ENCODE measurements around the gene DAD1.
"Not testable (repeated sequence)": the region's sequence is repeated elsewhere in the genome, so short reads cannot be mapped to it uniquely, and the experiment has no call there.

DAD1 gene

DNA sequence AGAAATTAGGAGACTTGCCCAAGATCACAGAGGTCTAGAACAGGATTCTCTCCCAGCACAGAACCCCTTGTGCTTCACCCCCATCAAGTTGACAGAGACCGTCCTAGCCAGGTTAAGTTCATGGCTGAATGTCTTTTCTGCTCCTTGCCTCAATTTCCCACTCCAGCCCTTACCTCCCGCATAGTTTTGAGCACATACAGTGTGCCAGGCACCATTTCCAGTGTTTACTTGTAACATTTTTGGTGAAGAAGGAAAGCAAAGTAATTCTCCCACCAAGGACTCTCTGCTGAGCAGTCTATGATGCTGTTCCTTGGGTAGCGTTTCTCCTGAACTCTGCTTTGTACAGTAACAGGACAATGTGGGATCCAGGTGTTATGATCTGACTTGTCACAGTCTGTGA lies 10.3 kb upstream of the DAD1 start:
- DNase-seq (ENCODE audit: low read depth in 1 of 2, low spot score in 1 of 2) = no peak

DNA sequence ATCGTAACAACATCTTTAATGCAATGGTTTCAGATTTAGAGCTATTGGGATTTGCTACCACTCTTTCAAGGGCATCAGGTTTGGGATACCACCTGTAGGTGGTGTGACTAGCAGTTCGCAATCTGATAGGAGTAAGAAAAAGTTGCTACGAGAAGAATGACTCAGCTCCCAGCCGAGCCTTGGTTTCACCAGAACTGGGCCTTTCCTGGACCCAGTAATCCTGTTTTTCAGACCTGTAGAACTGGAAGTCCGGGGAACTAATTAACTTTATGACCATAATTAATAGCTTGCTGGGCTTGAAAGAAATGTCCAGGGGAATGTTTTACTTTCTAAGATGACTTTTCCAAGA lies 9.8 kb upstream of the DAD1 start:
- no peak for DNase-seq (ENCODE audit: low read depth in 1 of 2, low spot score in 1 of 2)

DNA sequence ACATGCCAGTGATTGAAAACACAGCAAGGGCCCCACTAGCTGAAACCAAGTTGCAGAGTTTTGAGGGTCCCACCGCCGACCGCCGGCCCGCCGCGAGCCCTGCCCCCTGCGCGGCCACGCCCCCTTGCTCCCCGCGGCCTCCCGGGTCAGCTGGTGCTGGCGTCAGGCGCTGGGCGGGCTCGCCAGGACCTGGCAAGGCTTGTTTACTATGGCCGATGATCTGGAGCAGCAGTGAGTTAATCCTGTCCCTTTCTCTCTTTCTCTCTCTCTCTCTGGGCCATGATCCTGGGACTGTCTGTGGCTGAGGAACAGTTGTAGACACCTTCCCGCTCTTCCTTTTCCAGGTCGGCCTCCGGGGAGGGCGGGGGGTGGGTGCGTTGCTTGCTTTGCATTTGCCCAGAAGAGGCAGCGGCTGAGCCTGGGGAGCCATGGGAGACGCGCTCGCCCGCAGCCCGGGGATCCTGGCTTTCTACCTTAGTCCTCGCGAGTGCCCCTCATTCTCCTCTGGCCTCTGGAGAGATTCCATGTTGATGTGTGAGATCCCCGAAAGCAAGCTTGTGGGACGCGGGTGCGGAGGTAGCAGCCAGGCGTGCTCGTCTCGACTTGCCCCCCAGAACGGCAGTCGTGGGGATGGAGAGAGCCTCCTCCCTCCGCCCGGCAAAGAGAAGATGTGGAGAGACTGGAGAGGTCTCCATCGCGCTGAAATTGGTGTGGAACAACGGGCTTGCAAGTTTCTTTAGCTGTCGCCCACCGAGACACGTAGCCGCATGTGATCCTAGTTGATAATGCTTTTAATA lies 9.3 kb upstream of the DAD1 start, which contains the start of gene ABHD4:
TSS of gene ABHD4 (plus strand) at position 202 of the 797 bp plus-strand sequence. CDS start at position 209, 7 bp downstream.
- DNase-seq (ENCODE audit: low read depth in 1 of 2, low spot score in 1 of 2) = peak; percentile 37

DNA sequence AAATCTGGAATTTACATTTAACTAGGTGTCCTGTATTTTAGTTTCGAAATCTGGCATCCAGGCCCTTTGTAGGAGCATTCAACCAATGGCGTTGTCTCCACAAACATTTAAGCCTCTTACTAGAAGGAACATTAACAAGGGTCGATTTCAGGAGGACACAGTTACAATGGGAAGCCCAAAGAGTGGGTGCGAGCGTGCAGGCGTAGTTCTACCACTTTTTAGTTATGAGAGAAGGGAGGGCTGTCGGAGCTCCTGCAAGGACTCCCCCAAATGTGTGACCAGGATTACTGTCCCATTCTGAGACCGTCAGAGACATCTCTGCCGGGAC lies 8.7 kb upstream of the DAD1 start:
- DNase-seq (ENCODE audit: low read depth in 1 of 2, low spot score in 1 of 2) = no peak

DNA sequence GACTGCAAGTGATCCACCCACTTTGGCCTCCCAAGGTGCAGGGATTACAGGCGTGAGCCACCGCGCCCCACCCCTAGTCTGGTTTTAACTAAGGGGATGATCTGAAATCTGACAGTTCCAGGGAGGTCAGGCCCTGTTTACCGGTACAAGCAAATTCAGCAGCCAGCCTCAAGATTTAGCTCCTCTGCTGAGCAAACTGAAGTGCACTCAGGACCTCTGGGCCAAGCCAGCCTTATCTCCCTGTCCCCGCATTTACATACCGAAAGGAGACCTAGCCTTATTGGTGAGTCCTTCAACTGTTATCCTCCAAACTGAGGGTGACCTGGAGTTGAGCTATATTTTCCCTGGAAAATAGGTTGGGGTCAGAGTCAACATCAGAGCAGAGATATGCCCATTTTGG lies 8.2 kb upstream of the DAD1 start:
- no peak for DNase-seq (ENCODE audit: low read depth in 1 of 2, low spot score in 1 of 2)

DNA sequence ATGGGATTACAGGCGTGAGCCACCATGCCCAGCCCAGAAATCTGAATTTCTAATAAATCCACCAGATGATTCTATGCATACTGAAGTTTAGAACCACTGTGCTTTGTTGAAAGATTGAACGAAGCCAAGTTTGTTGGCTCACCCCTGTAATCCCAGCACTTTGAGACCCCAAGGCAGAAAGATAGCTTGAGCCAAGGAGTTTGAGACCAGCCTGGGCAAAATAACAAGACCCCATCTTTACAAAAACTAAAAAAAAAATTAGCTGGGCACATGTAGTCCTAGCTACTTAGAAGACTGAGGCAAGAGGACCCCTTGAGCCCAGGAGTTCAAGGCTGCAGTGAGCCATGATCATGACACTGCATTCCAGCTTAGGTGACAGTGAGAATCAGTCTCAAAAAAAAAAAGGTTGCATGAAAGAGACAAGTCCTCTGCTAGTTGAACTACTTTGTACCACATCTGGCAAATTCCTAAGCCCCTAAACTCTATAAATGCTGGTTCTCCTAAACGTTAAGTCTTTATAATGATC lies 7.4 kb upstream of the DAD1 start:
- DNase-seq (ENCODE audit: low read depth in 1 of 2, low spot score in 1 of 2) = no peak

DNA sequence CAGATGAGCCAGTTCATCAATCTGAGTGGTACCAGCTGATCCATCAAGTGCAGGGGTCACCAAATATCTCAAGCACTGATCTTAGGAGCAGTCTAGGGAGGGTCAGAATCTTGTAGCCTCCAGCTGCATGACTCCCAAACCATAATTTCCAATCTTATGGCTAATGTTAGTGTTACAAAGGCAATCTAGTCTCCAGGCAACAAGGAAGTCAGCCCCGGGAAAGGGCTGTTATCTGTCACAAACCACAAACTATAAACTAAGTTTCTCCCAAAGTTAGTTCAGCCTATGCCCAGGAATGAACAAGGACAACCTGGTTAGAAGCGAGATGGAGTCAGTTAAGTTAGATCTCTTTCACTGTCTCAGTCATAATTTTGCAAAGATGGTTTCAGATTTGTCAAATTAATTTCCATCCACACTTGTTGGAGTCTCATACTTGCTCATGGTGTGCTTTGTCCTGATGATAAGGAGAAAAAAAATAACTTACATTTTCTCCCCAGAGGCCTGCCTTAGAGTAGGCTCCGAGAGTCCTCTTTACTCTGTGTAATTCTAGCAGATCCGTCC lies 5.2 kb upstream of the DAD1 start:
- DNase-seq (ENCODE audit: low read depth in 1 of 2, low spot score in 1 of 2) = no peak

DNA sequence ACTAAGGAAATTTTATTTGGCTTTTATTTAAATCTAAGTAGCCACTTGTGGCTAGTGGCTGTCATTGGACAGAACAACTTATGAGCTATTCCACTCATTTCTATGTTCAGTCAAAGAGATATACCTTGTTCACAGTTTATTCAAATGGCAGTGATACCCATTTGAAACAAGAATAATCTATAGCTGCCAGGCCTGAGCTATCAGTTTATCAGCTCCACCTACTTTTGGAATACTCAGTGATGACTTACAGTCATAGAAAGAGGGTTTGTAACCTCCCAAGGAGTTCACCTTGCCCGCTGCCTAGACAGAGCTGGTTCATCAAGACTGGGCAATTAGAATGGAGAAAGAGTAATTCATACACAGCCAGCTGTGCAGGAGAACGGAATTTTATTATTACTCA lies 4.6 kb upstream of the DAD1 start:
- DNase-seq (ENCODE audit: low read depth in 1 of 2, low spot score in 1 of 2) = no peak

DNA sequence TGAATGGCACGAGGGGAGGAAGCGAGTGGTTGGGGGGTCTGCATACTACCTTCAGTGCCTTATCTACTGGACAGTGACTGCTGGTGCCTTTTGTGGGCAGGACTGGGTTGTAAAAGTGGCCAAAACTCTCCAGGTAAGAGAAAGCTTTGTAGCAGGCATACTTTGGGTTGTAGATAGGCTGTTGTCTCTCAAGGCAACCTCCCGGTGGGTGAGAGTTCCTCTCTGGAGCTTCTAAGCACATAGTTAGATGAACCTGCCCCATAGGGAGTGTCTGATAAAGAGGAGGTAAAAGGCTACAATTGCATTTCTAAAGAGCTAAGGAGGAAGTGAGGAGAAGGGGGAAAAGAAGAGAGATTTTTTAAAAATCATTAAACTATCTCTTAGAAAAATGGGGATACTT lies 4.2 kb upstream of the DAD1 start:
- no peak for DNase-seq (ENCODE audit: low read depth in 1 of 2, low spot score in 1 of 2)

DNA sequence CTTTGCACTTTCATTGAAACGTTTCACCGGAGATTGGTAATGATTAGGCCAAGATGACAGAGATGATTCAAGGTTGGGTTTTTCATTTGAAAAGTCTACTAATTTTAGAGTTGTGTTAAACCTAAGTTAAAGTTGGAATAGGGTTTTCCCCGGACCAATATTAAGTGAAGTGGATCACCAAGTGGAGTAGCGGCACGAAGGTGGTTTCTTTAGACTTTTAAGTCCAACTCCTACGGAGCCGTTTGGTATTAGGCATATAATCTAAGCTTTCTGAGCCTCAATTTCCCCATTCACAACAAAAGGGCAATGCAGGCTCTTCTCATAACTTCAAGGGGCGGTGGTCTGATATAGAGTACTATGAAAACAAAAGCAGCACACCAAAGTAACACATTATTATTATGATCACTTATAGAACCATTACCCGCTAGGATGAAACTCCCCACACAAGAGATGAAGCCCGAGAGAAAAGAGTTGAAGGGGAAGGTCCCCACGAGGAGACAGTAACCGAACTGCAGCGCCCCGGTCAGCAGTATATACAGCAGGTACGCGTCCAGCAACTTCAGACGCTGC lies 413 bp downstream of the DAD1 start:
- no peak for DNase-seq (ENCODE audit: low read depth in 1 of 2, low spot score in 1 of 2)

DNA sequence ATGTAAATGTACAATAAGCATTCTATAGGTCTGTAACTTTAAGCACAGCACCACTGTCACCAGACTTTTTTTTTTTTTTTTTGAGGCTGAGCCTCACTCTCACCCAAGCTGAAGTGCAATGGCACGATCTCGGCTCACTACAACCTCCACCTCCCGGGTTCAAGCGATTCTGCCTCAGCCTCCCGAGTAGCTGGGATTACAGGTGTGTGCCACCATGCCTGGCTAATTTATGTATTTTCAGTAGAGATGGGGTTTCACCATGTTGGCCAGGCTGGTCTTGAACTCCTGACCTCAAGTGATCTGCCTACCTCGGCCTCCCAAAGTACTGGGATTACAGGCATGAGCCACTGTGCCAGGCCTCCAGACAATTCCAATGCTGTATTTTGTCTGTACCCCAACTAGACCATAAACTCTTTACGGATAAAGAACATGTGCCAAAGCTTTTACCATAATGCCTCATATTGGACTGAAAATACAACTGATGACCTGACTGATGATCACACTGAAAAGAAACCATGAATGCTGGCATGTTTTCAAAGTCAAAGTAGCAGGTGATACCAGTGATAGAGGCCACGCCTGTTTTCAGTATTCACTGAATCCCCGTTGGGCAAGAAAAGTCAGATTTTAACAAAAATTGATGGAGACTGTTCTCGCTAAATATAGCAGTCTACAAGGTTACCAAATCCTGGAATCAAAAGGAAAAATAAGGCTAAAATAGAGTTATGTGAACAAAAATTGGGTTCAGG lies 1.2 kb downstream of the DAD1 start:
- not testable (repeated sequence) for DNase-seq (ENCODE audit: low read depth in 1 of 2, low spot score in 1 of 2)

DNA sequence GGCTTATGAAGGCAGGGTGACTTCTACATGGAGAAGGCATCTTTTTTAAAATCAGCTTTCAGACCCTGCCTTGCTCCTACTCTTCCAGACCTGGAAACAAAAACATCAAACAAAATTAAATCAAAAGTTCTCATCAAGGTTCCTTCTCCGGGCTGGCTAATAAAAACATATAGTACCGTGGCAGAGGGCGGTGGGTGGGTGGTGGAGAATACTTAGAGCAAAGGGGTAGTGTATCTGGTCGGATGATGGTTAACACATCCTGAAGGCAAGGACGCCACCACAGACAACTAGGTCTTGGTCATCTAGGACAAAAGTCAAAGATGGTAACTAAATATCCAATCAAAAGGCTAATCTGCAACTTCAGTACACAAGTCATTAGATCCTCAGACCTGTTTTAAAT lies 1.8 kb downstream of the DAD1 start:
- no peak for DNase-seq (ENCODE audit: low read depth in 1 of 2, low spot score in 1 of 2)

DNA sequence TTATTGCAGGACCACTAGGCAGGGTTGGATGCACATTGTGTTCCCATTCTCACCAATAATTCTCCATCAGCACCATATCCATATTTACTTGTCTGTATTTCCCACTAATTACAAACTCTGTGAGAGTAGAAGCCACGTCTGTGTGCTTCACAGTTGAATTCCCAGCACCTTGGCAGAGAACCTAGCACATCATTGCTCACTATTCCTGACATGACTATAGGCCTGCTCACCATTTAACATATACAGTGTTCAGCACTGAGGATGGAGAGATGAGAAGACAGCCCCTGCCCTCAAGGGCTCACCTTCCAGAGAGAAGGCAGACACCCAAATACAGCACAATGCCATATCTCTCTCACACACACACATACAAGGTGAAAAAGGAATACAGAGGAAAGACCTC lies 5.0 kb downstream of the DAD1 start:
- DNase-seq (ENCODE audit: low read depth in 1 of 2, low spot score in 1 of 2) = no peak

DNA sequence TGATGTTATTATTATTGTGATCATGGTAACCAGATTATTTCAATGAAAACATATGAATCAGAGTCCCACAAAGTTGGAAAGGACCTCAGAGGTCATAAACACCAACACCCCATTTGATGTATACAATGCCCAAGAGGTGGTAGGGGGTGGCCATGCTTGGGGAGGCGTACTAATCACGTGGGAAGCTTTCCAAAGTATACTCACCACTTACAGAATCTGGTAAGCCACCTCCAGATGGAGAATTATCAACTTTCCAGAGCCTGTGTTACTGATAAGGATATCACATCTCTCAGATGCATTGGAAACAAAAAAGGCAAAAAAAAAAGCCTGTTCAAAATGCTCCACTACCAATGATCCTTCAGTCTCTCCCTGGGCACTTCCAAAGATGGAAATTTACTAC lies 8.4 kb downstream of the DAD1 start:
- no peak for DNase-seq (ENCODE audit: low read depth in 1 of 2, low spot score in 1 of 2)

DNA sequence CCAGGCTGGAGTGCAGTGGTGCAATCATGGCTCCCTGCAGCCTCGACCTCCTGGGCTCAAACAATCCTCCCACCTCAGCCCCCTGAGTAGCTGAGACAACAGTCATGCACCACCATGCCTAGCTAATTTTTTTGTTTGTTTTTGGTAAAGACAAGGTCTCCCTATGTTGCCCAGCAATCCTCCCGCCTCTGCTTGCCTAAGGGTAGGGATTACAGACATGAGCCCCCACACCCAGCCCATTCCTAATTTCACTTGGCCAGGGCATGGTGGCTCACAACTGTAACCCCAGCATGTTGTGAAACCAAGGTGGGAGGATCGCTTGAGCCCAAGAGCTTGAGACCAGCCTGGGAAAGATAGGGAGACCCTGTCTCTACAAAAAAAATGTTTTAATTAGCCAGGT lies 9.1 kb downstream of the DAD1 start:
- no peak for DNase-seq (ENCODE audit: low read depth in 1 of 2, low spot score in 1 of 2)

DNA sequence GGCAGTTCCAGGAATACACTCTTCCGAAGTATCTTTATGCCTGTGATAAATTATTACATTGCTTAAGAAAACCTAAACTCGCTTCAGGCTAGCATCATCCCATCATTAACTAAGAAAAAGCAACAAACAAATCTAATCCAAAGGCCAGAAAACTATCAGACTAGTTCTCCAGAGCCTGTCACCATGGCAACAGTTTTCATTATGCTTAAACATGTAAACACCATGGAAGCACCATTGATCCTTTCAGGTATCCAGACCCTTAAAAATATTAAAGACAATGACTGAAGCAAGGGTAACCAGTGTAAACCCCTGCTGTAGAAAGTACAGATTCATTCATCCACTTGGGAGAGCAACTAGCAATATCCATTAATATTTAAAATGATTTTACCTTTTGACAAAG lies 9.8 kb downstream of the DAD1 start:
- no peak for DNase-seq (ENCODE audit: low read depth in 1 of 2, low spot score in 1 of 2)

DNA sequence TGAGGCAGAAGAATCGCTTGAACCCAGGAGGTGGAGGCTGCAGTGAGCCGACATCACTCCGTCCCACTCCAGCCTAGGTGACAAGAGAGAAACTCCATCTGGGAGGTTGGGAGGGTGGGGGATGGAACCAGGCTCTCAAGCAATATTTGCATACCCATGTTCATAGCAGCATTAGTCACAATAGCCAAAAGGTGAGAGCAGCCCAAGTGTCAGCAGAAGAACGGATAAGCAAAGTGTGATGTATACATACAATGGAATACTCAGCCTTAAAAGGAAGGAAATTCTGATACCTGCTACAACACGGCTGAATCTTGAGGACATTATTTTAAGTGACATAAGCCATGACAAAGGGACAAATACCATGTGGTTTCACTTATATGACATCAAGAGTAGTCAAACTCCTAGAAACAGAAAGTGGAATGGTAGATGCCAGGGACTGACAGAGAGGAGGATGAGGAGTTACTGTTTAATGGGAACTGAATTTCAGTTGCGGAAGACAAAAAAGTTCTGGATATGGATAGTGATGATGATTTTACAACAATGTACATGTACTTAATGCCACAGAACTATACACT lies 11.6 kb downstream of the DAD1 start:
- DNase-seq (ENCODE audit: low read depth in 1 of 2, low spot score in 1 of 2) = no peak

DNA sequence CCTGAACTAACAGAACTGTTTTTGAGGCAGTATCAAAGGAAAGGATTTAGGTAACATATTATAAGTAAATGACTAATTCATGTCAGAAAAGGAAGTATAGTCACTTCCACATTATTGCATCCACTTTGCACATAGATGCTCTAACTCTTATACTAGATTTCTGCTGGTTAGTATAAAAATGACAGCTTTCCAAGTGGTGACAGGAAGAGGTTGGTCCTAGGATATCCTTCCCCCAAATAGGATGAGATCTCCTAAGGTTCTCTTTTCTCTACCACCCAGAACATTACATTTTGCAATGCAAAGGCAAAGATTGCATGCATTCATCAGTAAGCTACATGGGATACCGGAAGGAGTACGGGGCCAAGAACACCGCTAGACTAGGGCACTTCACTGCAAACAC lies 15.2 kb downstream of the DAD1 start:
- DNase-seq (ENCODE audit: low read depth in 1 of 2, low spot score in 1 of 2) = no peak

DNA sequence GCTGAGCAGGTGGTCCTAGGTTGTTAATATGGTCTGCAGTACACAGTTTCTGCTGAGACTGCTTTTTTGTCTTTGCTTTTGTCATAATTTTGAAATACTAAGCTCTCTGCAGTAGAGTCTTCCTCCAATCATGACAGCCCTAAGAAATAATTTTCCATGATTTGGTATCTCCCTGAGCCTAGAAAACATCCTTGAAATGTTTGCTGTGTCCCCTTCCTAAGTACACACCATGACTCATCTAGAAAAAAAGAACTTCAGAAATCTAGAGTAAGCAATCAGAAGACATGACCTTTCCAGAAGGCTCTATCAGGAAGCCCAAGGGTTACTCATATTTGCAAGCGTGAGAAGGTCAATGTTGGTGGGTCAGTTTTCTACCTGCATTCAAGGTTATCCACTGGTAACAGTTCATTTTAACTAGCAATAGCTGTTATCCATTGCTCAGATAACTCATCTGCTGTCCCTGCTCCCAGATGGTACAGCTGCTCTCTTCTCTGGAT lies 16.4 kb downstream of the DAD1 start:
- DNase-seq (ENCODE audit: low read depth in 1 of 2, low spot score in 1 of 2) = no peak

DNA sequence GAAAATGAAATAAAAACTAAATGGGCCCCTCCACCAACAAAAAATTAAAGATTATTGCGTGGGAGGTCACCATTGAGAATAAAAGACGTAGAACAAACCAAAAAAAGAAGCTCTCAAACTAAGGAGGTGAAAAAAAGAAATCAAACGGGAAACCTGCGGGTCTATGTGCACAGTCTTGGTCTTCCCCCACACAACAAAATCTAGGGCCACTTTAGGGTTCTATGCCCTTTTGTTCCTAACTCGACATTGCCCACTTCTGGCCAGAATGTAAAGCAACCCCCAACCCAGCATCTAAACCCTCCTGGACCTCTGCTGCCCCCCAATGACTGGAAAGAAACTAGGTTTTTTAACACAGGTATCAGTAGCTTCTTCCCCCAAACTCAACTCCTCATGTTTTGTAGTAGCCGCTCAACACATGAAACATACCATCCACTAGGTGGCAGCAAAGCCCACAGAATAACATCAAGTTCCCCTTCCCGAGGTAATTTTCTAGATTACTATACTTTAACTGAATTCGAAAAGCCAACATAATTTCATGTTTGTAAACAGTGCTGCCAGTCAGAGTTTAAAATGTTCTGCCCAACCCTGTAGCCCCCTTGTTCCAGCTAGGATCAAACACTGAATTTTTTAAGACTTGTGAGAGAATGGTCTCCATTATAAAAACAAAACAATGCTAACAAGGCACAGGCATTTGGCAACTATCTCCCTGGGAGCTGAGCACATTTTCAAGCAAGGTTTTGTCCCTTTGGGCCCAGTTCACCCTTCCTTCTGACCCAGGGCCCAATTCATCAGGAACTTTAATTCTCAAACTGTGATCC lies 18.7 kb downstream of the DAD1 start:
- DNase-seq (ENCODE audit: low read depth in 1 of 2, low spot score in 1 of 2) = peak in 1 of 2 donors; percentile 72

DNA sequence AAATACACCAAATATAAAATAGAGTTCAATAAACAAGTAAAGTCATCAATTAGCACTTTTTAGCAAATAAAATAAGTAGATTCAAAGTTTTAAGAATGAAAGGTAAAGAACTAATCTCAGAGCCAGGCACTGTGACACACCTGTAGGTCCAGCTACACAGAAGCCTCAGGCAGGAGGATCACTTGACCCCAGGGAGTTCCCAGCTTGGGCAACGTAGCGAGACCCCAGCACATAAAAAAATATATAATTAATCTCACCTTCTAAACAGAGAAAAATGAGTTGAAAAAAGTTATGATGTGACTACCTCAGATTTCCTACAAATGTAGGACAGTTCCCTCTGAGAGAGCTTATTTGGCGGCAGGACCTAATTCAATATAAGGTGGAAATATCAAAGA lies 19.3 kb downstream of the DAD1 start:
- DNase-seq (ENCODE audit: low read depth in 1 of 2, low spot score in 1 of 2) = no peak
